ENCODE measurements around the gene LPAR2.

LPAR2 gene

GRCh38 chr19:19651076-19651475 lies 23.1 kb upstream of the LPAR2 start:
- Histone ChIP-seq H3K4me3 (ENCODE audit: low read length) (no peak overlapping the region), H3K27me3 (replicated peaks; ENCODE audit: control insufficient read depth, insufficient read depth, low read length) (no peaks in the 10 kb centered on the region), H3K9me3 (ENCODE audit: control insufficient read depth, low read length) (no peaks in the 10 kb centered on the region), H3K4me1 (ENCODE audit: control insufficient read depth, insufficient read depth, low read length) (peaks cover 3% of the 10 kb centered on the region), H3K9ac (ENCODE audit: low read length) (no peak overlapping the region), H3K36me3 (ENCODE audit: control insufficient read depth, insufficient read depth, low read length, severe bottlenecking) (peaks cover 87% of the 10 kb centered on the region)
- DNase-seq (ENCODE audit: low read depth): no peak

- no peaks in the 10 kb centered on the region for H3K27me3 ChIP-seq (replicated peaks; ENCODE audit: control insufficient read depth, insufficient read depth, low read length)
Observed at GRCh38 chr19:19650331-19650730, 22.3 kb upstream of the LPAR2 start.

GRCh38 chr19:19649580-19649995 lies 21.6 kb upstream of the LPAR2 start:
- peaks cover 87% of the 10 kb centered on the region for H3K36me3 ChIP-seq (ENCODE audit: control insufficient read depth, insufficient read depth, low read length, severe bottlenecking)

More at GRCh38 chr19:19650331-19650730, 22.3 kb upstream of the LPAR2 start:
- Histone ChIP-seq H3K4me1 (ENCODE audit: control insufficient read depth, insufficient read depth, low read length) (peaks cover 3% of the 10 kb centered on the region), H3K36me3 (ENCODE audit: control insufficient read depth, insufficient read depth, low read length, severe bottlenecking) (peaks cover 87% of the 10 kb centered on the region), H3K4me3 (ENCODE audit: low read length) (no peak overlapping the region), H3K9ac (ENCODE audit: low read length) (no peak overlapping the region), H3K9me3 (ENCODE audit: control insufficient read depth, low read length) (no peaks in the 10 kb centered on the region)
- DNase-seq (ENCODE audit: low read depth): no peak

DNA sequence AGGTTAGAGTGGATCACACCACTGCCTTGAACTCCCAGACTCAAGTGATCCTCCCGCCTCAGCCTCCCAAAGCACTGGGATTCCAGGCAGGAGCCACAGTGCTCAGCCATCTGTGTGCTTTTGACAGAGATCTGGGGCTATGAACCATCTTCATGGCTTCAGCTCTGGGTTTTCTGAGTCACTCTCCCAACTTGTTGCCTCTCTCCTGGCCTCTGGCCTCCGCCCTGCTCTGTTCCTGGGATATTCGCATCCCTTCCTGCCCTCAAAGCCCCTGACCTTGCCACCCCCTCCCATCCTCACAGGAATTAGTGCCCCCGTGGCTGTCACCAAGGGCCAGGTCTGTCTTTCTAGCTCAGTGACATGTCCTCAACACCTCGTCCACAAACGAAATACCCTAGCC lies 21.1 kb upstream of the LPAR2 start:
- Histone ChIP-seq H3K4me3 (ENCODE audit: low read length) (no peak overlapping the region), H3K36me3 (ENCODE audit: control insufficient read depth, insufficient read depth, low read length, severe bottlenecking) (peaks cover 86% of the 10 kb centered on the region), H3K4me1 (ENCODE audit: control insufficient read depth, insufficient read depth, low read length) (peaks cover 3% of the 10 kb centered on the region), H3K27me3 (replicated peaks; ENCODE audit: control insufficient read depth, insufficient read depth, low read length) (no peaks in the 10 kb centered on the region), H3K9ac (ENCODE audit: low read length) (no peak overlapping the region), H3K9me3 (ENCODE audit: control insufficient read depth, low read length) (no peaks in the 10 kb centered on the region)
- no peak for DNase-seq (ENCODE audit: low read depth)

More at GRCh38 chr19:19649580-19649995, 21.6 kb upstream of the LPAR2 start:
- Histone ChIP-seq H3K27me3 (replicated peaks; ENCODE audit: control insufficient read depth, insufficient read depth, low read length) (no peaks in the 10 kb centered on the region), H3K9ac (ENCODE audit: low read length) (no peak overlapping the region), H3K4me1 (ENCODE audit: control insufficient read depth, insufficient read depth, low read length) (peaks cover 3% of the 10 kb centered on the region), H3K4me3 (ENCODE audit: low read length) (no peak overlapping the region), H3K9me3 (ENCODE audit: control insufficient read depth, low read length) (no peaks in the 10 kb centered on the region)
- DNase-seq (ENCODE audit: low read depth): no peak

DNA sequence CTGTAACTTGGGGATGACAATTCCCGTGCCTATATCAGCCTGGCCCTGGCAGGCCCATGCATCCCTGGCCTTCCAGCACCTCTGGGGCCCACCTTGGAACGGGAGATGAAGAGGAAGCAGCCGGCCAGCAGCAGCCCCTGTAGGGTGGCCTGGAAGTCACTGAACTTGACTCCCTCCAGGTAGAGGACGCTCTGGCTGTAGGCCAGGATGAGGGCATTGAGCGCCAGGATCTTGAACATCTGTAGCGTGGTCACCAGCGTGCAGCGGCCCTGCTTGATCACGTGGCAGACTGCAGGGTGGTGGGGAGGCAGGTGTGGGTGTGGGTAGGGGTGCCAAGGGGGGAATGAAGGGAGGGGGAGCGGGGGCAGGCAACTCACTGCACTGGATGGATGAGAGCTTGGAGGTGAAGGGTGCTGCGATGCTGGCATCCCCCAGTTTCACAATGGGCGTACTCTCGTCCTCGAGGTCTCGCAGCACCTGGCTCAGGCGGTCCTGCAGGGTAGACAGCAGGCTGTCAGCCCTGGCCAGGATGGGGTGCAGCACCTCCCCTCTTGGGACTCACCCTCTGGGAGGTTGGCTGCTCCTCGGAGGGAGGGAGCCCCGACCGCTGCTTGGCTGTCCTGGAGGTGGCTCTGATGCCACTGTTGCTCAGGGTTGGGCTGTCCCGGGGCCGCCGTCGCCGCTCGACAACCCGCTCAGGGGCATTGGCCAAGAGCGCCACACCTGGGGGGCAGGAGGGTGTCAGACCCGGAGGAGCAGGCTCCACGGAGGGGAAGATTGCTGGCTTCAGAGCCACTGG lies 19.2 kb upstream of the LPAR2 start:
- H3K27me3 ChIP-seq (replicated peaks; ENCODE audit: control insufficient read depth, insufficient read depth, low read length): no peaks in the 10 kb centered on the region
- peaks cover 4% of the 10 kb centered on the region for H3K4me1 ChIP-seq (ENCODE audit: control insufficient read depth, insufficient read depth, low read length)
- no peak overlapping the region for H3K9ac ChIP-seq (ENCODE audit: low read length)
- H3K36me3 ChIP-seq (ENCODE audit: control insufficient read depth, insufficient read depth, low read length, severe bottlenecking): peaks cover 70% of the 10 kb centered on the region
- H3K9me3 ChIP-seq (ENCODE audit: control insufficient read depth, low read length): no peaks in the 10 kb centered on the region
- no peak for DNase-seq (ENCODE audit: low read depth)
- H3K4me3 ChIP-seq (ENCODE audit: low read length): no peak overlapping the region

- DNase-seq (ENCODE audit: low read depth): no peak
- no peak overlapping the region for H3K9ac ChIP-seq (ENCODE audit: low read length)
- peaks cover 51% of the 10 kb centered on the region for H3K36me3 ChIP-seq (ENCODE audit: control insufficient read depth, insufficient read depth, low read length, severe bottlenecking)
- H3K4me3 ChIP-seq (ENCODE audit: low read length): no peak overlapping the region
- H3K4me1 ChIP-seq (ENCODE audit: control insufficient read depth, insufficient read depth, low read length): peaks cover 5% of the 10 kb centered on the region
- no peaks in the 10 kb centered on the region for H3K9me3 ChIP-seq (ENCODE audit: control insufficient read depth, low read length)
- no peaks in the 10 kb centered on the region for H3K27me3 ChIP-seq (replicated peaks; ENCODE audit: control insufficient read depth, insufficient read depth, low read length)
Observed at GRCh38 chr19:19645233-19645870, 17.3 kb upstream of the LPAR2 start.

DNA sequence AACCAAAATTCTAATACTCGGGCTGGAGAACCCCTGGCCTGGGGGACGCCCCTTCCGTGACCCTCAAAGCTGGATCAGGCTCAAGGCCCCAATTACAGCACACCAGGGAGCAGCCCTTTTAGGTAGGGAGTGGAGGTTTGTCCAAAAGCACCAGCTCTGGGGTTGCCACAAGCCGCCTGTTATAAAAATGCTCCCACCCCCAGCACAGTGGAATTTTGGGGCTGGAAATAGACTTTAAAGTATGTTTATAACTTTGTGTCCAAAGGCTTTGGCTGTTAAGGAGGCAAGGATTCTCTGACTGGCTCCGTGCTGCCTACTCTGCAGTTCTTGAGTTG lies 16.0 kb upstream of the LPAR2 start:
- no peaks in the 10 kb centered on the region for H3K9me3 ChIP-seq (ENCODE audit: control insufficient read depth, low read length)
- H3K9ac ChIP-seq (ENCODE audit: low read length): no peak overlapping the region
- H3K4me3 ChIP-seq (ENCODE audit: low read length): no peak overlapping the region
- peaks cover 5% of the 10 kb centered on the region for H3K4me1 ChIP-seq (ENCODE audit: control insufficient read depth, insufficient read depth, low read length)
- DNase-seq (ENCODE audit: low read depth): no peak
- H3K27me3 ChIP-seq (replicated peaks; ENCODE audit: control insufficient read depth, insufficient read depth, low read length): no peaks in the 10 kb centered on the region
- peaks cover 43% of the 10 kb centered on the region for H3K36me3 ChIP-seq (ENCODE audit: control insufficient read depth, insufficient read depth, low read length, severe bottlenecking)

GRCh38 chr19:19643158-19644053 lies 15.4 kb upstream of the LPAR2 start, which contains the start of gene GMIP:
GMIP (minus strand) TSS chr19:19643657; CDS start chr19:19643529, 128 bp downstream.
- Histone ChIP-seq H3K9me3 (ENCODE audit: control insufficient read depth, low read length) (no peaks in the 10 kb centered on the region), H3K27me3 (replicated peaks; ENCODE audit: control insufficient read depth, insufficient read depth, low read length) (no peaks in the 10 kb centered on the region), H3K4me3 (ENCODE audit: low read length) (peak within 1 kb of the TSS; percentile 92), H3K9ac (ENCODE audit: low read length) (peak within 1 kb of the TSS; percentile 89), H3K4me1 (ENCODE audit: control insufficient read depth, insufficient read depth, low read length) (peaks cover 5% of the 10 kb centered on the region), H3K36me3 (ENCODE audit: control insufficient read depth, insufficient read depth, low read length, severe bottlenecking) (peaks cover 43% of the 10 kb centered on the region)
- peak; percentile 81 for DNase-seq (ENCODE audit: low read depth)

DNA sequence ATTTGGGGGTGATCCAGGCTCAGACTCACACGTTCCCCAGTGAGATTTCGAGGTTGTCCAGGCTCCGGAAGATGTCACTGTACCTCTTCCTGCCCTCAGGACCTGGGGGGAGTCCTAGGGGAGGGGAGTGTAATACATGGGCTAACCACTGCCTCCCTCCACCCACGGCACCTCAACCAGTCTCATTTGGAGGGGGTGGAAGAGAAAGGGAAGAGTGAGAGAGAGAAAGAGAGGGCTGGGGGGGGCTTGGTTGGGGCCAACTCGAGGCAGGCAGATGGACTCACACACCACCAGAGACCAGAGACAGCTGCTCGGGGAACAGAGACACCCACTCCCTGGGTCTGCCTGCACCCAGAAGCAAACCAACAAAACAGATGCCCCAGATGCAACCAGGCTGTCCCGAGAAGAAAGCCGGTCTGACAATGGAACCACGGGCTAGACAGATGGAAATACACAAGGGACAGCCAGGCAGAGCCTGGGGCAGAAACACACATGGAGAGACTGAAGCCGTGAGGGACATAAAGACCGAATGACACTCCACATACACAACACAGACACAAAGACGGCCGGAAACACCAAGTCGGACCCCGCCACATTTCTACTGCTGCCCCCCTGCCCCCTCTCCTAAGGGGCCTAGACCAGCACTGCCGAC lies 14.6 kb upstream of the LPAR2 start:
- Histone ChIP-seq H3K9me3 (ENCODE audit: control insufficient read depth, low read length) (no peaks in the 10 kb centered on the region), H3K4me3 (ENCODE audit: low read length) (peak overlapping the region; percentile 92), H3K9ac (ENCODE audit: low read length) (peak overlapping the region; percentile 89), H3K27me3 (replicated peaks; ENCODE audit: control insufficient read depth, insufficient read depth, low read length) (no peaks in the 10 kb centered on the region), H3K36me3 (ENCODE audit: control insufficient read depth, insufficient read depth, low read length, severe bottlenecking) (peaks cover 40% of the 10 kb centered on the region), H3K4me1 (ENCODE audit: control insufficient read depth, insufficient read depth, low read length) (peaks cover 5% of the 10 kb centered on the region)
- peak; percentile 47 for DNase-seq (ENCODE audit: low read depth)

DNA sequence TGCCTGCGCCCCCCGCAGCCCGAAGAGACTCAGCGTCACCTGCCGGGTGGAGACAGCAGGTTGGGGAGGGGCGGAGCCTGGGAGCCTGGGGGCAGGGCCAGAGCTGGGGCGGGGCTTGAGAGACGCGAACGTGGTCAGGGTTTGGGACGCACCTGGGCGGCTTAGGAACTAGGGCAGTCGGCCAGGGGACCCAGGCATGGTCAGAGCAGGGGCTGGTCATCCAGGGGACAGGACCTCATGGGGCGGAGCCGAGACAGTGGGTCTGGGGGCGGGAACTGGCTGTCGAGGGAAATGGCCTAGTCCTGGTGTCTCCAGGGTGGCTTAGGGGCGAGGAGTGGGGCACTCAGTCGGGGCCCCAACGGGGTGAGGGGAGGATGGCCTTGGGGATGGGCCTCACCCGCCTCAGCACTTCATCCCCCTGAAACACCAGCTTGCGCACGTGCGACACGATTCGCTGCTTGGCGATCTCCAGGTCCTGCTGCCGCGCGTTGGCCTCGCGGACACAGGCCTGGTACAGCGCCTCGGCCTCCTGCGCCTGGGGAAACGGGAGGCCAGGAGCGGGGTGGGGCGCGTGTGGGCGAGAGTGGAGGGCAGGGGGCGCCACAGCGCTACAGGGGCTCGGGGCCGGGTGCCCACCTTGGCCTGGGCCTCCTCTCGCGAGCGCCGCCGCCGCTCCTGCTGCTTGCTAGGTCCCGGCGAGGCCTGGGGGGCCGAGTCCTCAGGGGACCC lies 9.7 kb upstream of the LPAR2 start:
- H3K4me3 ChIP-seq (ENCODE audit: low read length): no peak overlapping the region
- H3K9ac ChIP-seq (ENCODE audit: low read length): no peak overlapping the region
- H3K4me1 ChIP-seq (ENCODE audit: control insufficient read depth, insufficient read depth, low read length): peaks cover 5% of the 10 kb centered on the region
- peaks cover 39% of the 10 kb centered on the region for H3K36me3 ChIP-seq (ENCODE audit: control insufficient read depth, insufficient read depth, low read length, severe bottlenecking)
- no peaks in the 10 kb centered on the region for H3K9me3 ChIP-seq (ENCODE audit: control insufficient read depth, low read length)
- DNase-seq (ENCODE audit: low read depth): no peak
- no peaks in the 10 kb centered on the region for H3K27me3 ChIP-seq (replicated peaks; ENCODE audit: control insufficient read depth, insufficient read depth, low read length)
